K562 (cell line): ENCODE results near the gene MUC5AC.

Experiments used
- CTCF ChIP-seq, 3 experiments: IDR thresholded peaks in 2 of 3; conservative IDR thresholded peaks in 1 of 3; 2 replicates each; pipeline ENCODE4 v1.5.1; 2011 to 2012; ENCODE audit warnings: low read length in 3 of 3, mild to moderate bottlenecking in 3 of 3, control low read depth in 2 of 3, improper control_type of control experiment in 1 of 3, inconsistent platforms in 1 of 3, low read depth in 1 of 3, mixed read lengths in 1 of 3, moderate library complexity in 1 of 3; ENCODE audit not compliant: insufficient read depth in 2 of 3
- EZH2 ChIP-seq: IDR thresholded peaks from 2 replicates; pipeline ENCODE4 v1.6.1; 2012; ENCODE audit warnings: low read depth, mild to moderate bottlenecking, inconsistent platforms, low read length, borderline replicate concordance
- HDAC6 ChIP-seq: IDR thresholded peaks from 2 replicates; pipeline ENCODE4 v1.6.1; 2012; ENCODE audit warnings: low read depth, mild to moderate bottlenecking, control low read depth, inconsistent platforms, low read length, moderate library complexity
- KAT8 ChIP-seq: fragments of 450-650 bp; IDR thresholded peaks from 2 replicates; pipeline ENCODE4 v1.6.1; 2016; ENCODE audit warnings: low read depth, mild to moderate bottlenecking
- MAFK ChIP-seq: IDR thresholded peaks from 2 replicates; pipeline ENCODE4 v1.6.1; 2011; ENCODE audit warnings: low read length, improper control_type of control experiment
- SIRT6 ChIP-seq: IDR thresholded peaks from one replicate; pipeline ENCODE4 v1.6.1; 2012; ENCODE audit warnings: low read depth, mild to moderate bottlenecking, control low read depth, inconsistent platforms, low read length, moderate library complexity
- STAG1 ChIP-seq: sonication (generic); formaldehyde crosslinking; IDR thresholded peaks from 2 replicates; pipeline ENCODE4 v1.5.0; 2020; ENCODE audit warnings: missing genetic modification reagents, borderline replicate concordance
- TFAP4 ChIP-seq: sonication (generic); formaldehyde crosslinking; IDR thresholded peaks from 2 replicates; pipeline ENCODE4 v1.8.0; 2022; ENCODE audit warnings: missing genetic modification reagents, mild to moderate bottlenecking, moderate library complexity, borderline replicate concordance
- ZEB2 ChIP-seq: fragments of 450-650 bp; IDR thresholded peaks from 2 replicates; pipeline ENCODE4 v1.6.1; 2016

GRCh38 chr11:1126491-1126926 lies 31.2 kb upstream of the MUC5AC start:
- TF ChIP-seq KAT8 = no peak
- no peak for TF ChIP-seq HDAC6
- no peak for TF ChIP-seq TFAP4 (CRISPR knock-in tag)
- no peak for TF ChIP-seq EZH2
- TF ChIP-seq ZEB2 = no peak
- TF ChIP-seq SIRT6 = no peak
- TF ChIP-seq MAFK = no peak
- TF ChIP-seq STAG1 (CRISPR knock-in tag) = no peak
- TF ChIP-seq CTCF (IDR thresholded peaks at IDR 0.05 in 2 of 3, conservative IDR thresholded peaks at IDR 0.05 in 1 of 3; ENCODE audit: insufficient read depth in 2 of 3, low read depth in 1 of 3, low read length in 3 of 3) = no peak
